GM21367 (cell line): ENCODE results near the gene GABARAP.
"Not testable (repeated sequence)": the region's sequence is repeated elsewhere in the genome, so short reads cannot be mapped to it uniquely, and the experiment has no call there.

Experiments
- ATAC-seq: cut with Tn5 transposase; IDR thresholded peaks from one replicate; pipeline ENCODE4 v1.9.1; 2021; ENCODE audit not compliant: unreplicated experiment

The GABARAP gene

DNA sequence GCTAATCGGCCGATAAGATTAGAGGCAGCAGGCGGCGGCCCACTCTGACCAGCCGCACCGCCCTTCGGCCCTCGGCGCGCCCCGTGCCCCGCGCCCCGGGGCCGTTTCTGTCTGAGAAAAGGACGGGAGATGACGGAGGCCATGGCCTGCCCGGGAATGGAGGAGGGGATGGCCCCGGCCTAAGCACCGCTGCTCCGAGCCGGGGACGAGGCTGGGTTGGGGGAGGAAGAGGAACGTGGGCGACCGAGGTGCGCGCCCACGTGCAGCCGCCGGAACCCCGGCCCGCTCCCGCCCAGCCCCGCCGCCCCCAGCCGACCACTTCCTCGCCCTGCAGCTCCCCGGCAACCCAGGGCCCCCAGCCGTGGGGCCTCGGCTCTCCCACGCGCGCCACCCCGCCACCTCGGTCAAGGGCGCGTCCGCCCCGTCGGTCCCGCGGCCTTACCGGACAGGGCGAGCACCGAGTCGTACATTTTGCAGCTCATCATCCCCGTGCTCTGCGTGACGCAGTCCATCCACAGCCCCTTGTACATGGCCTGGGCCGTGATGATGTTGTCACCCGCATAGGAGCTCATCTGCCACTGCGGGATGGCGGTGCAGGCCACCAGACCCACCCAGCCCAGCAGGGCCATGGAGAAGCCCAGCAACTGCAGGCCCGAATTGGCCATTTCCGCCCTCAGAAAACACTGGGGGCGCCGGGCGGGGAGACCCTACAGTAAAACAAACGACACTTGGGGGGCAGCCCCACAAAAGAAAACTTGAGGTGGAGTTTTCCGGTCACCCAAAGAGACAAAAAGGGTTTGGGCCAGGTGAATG lies 19.3 kb upstream of the GABARAP start:
- no peak for ATAC-seq

DNA sequence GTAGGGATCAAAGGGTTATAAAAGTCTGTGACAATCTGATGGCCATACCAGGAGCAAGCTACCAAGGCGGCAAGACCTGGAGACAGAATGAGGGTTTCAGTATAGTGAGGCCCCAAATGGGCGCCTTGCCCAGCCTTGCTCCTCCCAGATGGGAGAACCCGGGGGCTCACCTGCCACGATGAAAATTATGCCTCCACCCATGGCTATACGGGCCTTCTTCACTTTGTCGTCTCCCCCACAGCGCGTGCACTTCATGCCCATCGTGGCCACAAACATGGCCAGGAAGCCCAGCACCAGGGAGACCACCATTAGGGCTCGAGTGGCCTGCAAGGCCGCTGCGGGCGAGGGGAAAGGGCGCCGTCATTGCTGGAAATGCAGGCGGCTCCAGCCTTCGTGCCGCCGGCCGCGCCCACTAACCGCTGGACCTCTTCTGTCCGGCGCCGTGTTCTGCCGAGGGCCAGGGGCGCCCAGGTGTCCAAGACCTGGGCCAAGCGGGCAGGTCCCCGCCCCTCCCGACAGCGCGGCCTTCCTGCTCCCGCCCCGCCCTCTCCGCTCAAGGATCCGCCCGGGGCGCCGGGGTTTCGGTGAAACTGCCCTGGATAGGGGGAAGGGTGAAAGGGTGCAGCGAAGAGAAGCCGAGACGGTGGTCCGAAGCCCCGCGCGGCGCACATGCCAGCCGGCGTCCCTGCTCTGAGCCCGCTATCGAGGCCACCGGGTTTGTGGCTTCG lies 18.6 kb upstream of the GABARAP start:
- no peak for ATAC-seq

DNA sequence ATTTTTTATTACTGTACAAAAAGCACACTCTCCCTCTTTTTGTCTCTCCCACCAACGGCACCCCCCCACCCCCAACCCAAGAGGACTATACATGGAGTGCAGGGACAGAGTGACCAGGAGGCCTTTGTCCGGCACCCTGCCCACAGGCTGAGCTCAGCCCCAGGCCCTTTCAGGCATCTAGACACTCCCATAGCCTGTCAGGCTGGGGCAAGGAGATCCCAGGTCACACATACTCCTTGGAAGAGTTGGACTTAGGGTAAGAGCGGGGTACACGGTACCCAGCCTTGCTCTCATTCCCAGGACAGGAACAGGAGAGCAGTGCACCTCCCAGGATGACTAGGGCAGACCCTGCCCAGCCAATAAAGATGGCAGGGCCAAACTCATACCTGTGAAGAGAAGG lies 17.9 kb upstream of the GABARAP start:
- no peak for ATAC-seq

DNA sequence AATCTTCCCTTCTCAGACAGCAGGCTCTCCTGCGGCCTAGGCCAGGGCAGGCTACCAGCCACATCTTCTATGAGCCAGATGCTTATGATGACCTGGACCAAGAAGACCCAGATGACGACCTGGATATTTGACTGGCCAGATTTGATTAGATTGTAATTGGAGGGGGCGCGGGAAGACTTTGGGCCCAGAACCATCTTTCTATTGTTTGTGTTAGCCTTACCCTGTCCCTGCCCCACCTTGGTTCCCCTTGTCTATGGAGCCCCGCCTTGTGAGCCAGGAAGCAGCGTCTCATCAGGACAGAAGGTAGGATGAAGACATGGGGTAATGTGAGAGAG lies 17.3 kb upstream of the GABARAP start:
- no peak for ATAC-seq

DNA sequence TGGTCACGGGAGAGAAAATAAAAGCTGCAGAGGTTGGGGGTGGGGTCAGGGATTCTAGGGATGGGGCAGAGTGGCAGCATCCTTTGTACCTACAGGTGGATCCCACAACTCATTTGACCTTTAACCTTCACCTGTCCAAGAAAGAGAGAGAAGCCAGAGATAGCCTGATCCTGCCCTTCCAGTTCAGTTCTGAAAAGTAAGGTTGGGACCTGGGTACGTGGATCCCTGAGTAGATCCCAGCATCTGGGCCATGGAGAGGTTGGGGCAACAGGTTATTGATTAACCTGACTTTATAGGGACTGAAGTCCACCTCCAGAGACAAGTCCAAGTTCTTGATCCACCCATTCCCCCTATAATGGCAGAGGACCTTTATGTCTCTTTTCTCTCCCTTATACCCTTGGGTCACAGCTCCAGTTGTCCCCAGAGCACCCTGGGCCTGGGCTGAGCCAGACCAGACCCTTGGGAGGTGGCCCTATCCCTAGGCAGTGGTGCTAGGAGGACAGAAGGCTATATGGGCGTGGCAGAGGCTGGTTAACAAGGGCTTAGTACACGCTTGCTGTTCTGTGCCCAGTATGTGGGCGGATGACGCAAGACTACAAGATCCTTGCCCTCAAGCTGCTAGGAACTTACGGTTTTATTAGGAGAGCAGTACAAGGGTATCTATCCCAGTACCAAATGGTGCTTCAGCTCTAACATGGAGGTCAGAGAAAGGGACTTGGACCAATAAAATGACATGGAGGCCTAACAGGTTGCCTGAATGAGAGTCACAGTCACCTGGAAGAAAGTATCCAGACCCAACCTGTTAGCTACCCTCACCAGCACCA lies 16.7 kb upstream of the GABARAP start:
- ATAC-seq: no peak

DNA sequence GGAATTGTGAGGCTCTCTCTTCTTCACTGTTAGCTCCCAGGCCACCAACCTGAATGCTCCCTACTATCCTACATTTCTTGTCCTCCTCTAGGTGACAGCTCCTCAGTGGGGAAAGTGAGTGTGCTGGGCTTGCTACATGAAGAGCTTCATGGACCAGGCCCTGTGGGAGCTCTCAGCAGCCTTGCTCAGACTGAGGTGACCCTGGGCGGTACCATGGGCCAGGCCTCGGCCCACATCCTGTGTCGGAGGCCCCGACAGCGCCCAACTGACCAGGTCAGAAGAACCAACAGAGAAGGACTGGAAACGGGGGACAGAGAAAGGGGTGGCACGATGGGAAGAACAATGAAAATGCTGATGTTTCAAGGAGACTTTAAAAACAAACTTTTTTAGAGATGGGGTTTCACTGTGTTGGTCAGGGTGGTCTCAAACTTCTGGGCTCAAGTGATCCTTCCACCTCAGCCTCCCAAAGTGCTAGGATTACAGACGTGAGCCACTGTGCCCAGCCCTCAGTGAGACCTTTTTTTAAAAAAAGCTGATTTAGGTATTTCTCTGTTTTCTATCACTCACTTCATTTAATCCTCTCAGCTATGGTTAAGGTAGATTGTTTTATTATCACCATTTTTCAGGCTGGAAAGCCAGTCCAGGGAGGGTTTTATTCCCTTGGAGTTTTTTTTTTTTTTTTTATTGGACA lies 14.7 kb upstream of the GABARAP start:
- ATAC-seq: no peak

DNA sequence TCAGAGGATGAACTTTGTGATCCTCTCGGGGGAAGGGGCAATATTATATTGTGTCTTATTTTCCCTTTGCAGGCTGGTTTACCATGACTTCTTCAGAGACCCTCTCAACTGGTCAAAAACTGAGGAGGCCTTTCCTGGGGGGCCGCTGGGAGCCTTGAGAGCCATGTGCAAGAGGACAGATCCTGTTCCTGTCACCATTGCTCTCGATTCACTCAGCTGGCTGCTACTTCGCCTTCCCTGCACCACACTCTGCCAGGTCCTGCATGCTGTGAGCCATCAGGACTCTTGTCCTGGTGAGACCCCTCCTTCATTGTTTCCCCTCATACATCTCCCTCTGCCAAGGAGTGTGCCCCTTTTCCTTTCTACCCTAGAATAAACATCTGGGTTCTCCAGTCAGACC lies 12.3 kb upstream of the GABARAP start:
- ATAC-seq: no peak

DNA sequence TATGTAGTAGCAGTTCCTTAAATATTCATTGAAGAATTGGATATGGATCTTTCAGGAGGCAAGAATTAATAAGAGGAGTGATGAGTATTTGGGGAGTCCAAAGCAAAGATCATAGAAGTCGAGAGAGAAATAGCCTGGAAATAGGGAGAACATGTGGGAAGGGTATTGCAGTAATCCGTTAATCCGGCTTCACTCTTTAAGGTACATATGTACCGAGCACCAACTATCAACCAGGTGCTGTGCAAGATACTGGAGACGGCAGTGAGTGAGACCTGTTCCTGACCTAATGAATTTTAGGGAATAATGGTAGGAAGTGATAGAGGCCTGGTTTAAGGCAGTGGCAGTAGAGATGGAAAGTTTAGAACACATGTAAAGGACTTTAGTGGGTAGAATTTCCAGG lies 10.8 kb upstream of the GABARAP start:
- ATAC-seq: no peak

DNA sequence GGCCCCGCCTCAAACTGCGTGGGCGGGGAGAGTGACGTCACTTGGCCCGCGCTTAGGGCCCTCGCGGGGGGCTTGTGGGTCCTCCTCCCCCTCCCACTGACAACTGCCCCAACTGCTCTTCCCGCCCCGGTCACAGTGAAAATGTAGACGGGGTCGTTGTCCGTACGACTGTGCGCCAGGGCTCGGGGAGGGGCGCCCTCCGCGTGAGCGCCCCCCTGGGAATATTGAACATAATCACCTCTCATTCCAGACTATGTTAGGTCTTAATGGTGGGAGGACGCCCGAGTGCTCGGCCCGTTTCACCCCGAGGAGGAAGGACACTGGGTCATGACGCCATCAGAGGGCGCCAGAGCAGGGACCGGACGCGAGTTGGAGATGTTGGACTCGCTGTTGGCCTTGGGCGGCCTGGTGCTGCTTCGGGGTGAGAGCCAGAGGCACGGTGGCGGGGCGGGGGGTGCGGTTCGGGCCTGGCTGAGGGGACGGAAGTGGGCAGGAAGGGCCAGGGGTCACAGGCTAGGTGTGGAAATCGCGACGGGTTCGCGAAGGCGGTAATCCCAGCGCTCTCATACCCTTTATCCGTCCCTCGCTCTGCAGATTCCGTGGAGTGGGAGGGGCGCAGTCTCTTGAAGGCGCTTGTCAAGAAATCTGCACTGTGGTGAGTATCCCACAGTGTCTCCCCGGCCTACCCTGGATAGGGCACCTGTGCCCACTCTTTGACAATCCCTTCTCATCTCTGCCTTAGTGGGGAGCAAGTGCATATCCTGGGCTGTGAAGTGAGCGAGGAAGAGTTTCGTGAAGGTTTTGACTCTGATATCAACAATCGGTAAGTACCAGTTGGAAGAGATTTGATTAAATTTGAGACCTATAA lies 10.2 kb upstream of the GABARAP start, which contains the start of gene ELP5:
ELP5 (plus strand) TSS at position 40 of the 868 bp plus-strand sequence; CDS start at position 376, 336 bp downstream.
- peak; percentile 48 for ATAC-seq

DNA sequence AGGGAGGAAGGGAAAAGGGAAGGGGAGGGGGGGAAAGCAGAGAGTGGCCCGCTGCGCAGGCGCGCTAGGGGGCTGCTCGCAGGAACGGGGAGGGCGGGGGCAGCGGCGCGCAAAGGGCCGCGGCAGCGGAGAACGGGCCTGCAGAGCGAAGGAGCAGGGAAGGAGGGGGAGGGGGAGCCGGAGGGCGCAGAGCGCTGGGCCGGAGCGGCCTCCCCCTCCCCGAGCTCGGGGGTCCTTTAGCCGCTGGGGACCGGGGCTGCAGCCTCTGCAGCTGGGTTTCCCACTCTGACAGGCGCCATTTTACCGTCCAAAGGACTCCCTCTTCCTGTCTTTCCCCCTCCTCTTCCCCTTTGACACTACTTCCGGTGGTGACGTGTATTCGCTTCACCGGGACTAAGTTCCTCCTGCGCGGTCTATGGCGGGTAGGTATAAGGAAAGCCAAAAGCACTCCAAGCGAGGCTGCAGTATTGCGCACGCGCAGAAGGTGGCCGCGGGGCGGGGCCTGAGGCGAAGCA lies 9.5 kb upstream of the GABARAP start, which contains the start of gene CTDNEP1:
CTDNEP1 (minus strand) TSS at position 74 of the 515 bp plus-strand sequence. CDS start 438 bp downstream, outside the sequence.
- peak; percentile 61 for ATAC-seq

DNA sequence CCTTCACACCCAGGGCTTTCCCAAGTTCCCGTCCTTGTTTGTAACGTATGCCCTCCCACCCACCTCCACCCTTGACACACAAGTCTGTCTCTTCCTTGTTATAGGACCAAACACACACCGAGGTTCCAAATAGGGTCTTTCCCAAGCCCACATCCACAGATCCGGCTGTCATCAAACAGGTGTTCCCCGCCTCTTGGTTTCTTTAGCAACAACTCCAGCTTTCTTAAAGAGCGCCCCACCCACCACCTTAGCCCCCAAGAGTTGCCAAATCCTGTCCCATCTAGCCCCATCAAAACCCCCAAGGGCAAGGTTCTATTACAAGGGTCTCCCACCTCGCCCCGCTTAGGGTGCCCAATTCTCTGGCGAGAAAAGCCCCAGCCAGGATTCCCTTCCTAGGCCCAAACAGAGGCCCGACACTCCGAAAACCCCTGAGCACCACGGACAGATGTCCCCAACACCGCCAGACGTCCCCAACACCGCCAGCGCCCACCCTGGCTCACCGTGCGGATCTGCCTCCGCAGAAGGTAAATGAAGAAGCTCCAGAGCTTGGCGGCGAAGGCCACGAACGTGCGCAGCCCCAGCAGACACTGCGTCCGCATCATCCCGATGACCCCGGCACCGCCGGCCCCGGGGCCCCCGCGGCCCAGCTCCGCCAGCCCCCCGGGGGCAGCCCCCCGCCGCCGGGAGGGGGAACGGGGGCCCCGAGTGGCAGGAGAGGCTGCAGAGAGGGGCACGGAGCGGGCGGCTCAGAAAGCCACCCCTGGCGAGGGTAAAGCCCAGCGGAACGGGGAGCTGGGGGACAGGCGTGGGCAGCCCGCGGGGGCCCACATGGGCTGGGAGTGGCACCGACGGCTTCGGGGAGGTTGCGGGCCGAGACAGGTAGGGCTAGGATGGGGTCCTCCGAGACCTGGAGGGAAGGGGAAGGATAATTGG lies 8.7 kb upstream of the GABARAP start:
- ATAC-seq: peak; percentile 4

DNA sequence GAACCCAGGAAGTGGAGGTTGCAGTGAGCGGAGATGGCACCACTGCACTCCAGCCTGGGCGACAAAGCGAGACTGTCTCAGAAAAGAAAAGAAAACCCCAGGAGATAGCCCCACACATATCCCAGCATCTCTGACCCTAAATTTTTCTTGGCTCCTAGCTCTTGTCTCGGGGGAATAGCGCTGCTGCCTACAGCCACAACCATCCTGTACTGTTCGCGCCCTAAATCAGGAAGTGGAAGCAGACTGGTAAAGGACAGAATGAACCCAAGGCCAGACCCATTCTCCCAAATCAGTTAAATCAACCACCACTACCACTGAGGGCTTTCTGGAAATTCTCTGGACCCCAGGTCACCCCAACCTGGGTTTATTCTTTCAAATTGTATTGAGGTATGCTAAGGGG lies 7.6 kb upstream of the GABARAP start:
- ATAC-seq: no peak

DNA sequence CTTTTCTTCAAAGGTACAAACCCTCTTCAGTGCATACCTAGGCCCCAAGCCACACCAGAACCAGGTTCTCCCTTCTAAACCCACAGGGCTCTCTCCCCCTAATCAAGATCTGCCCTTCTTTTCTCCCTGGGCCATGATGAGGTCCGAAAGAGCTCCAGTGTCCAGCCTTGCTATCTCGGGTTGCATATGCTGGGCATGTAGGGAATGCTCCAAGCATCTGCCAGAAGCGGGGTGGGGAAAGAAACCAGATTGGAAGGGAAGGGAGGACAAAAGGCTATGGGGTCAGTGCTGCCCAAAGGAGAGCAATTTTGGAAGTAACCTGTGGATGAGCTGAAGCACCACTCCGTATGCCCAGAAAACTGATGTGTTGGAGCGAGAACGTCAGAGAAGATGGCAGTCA lies 7.0 kb upstream of the GABARAP start:
- no peak for ATAC-seq

DNA sequence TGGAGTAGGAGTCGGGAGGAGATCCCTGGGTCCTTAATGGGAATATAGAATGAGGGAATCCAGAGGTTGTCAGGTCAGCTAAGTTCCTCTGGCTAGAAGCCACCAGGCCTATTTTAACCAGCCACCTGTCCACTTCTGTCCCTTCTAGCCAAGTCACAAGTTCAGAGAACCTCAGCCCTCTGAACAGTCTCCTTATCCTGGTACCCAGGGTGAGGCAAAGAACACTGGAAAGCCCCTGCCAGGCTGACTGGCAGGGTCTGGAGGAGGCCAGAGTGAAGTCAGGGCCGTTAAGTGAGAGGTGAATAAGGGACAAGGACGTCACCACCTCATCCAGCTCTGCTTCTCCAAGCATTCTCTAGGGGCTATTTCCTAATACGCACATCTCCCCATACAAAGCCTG lies 6.5 kb upstream of the GABARAP start:
- ATAC-seq: no peak

DNA sequence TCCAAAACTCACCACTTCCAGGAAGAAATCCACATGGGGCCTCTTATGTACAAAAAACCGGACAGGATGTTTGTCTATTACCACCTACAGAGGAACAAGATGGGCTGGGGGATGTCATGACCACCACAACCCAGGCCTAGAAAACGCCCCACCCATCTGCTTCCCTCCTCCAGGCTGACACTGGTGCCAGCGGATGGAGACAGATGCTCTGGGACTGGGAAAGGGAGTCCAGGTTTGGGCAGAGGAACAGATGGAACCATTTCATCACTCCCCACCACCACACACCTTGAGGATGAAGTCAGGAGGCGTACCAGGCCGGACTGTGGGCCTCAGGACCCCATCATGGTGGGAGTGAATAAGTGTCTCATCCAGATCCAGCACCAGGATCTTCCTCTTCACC lies 4.5 kb upstream of the GABARAP start:
- ATAC-seq: no peak

DNA sequence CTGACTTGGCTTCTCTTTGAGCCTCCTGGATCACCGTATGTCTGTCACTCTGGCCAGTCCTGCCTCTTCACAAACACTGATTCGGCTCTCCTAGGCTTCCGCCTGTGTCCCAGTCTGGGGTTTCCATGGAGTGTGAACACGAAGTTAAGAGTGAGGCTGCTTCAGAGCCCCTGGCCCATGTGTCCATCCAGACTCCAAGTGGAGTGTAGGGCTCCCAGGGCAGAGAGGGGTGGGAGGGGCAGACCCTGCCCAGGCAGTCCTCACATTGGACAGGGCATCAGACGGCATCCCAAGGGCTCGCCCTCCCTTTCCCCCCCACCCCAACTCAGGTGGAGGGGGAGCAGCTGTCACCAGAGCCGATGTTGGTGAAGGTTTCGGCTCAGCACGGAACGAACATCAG lies 1.6 kb upstream of the GABARAP start:
- ATAC-seq: not testable (repeated sequence)

DNA sequence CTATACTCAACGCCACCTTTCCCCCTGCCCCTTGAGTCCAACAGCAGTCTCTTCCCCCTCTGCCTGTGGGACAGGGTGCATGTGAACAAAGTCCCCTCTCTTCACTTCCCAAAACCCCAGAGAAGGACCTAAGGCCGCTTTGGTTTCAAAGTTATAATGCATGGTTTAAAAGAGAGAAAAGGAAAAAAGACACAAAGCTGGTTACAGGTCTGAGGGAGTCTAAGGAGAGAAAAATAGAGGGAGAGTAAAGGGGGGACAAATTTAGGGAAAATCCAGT lies 1.1 kb upstream of the GABARAP start:
- no peak for ATAC-seq

DNA sequence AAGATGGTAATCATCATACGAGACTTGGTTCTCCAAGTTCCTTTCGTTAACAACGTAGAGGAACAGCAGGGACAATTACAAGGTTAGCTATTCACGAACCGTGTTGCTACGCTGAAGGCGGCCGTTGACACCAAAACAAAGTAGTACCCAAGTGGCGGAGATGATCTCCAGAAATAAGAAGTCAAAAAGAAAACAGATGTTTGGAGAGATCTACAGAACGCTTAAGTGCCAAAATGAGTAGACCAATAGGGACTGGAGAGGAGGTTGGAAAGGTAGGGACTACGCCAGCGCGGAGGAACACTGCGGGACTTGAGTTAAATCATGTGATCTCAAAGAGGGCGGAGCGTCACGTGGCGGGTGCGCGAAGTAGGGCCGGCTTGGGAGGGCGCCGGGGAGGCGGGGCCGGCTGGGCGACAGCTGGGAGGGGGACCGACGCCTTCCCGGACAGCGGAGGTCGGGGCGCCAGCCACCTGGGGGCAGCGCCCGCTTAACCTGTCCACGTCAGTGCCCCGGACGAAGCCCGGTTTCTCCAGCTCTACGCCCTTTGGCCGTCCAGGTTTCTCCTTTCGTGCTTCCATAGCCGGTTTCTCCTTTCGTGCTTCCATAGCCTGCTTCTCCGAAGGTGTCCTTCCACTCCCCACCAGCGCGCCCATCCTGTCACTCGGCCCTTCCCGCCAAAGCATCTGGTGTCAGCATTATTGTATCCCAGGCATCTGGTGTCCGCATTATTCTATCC lies 636 bp upstream of the GABARAP start:
- peak; percentile 41 for ATAC-seq
